Epithelial cell of esophagus (primary cell): ENCODE results near the gene RPS17.

Experiments used
- DNase-seq: peaks from one replicate; pipeline ENCODE4 v3.0.0; 2010; ENCODE audit warnings: low read depth
- H3K4me3 ChIP-seq: 2 replicates; pipeline ENCODE4 v1.5.1; 2011; ENCODE audit warnings: mild to moderate bottlenecking, low read length, control low read depth
- TF ChIP-seq, protein P1 (sequence below): IDR thresholded peaks from 2 replicates; pipeline ENCODE4 v1.5.1; 2011; ENCODE audit warnings: low read depth, mild to moderate bottlenecking, low read length, control low read depth, inconsistent platforms; ENCODE audit not compliant: insufficient read depth; ENCODE audit errors: missing control alignments

Gene RPS17

DNA sequence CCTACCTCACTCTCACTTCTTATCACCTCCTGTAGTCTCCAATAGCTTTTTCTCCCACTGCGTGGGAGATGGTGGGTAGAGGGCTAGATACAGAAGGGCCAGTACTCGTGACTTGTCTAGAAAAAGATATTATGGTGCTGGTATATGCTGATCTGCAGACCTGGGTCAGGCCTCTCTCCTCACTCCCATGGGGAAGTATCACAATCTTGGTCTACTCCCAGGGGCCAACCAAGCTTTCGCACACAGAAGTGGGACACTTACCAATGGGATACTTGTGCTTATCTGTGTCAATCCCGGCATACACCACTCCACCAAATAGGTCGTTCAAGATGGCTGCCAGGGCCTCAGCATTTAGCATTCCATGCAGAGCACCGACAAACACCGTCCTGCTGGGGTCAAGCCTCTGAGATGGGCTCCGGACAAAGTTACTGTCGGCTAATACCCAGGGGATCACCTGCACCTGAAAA is 9.0 kb upstream of the RPS17 start:
- TF ChIP-seq, protein P1, sequence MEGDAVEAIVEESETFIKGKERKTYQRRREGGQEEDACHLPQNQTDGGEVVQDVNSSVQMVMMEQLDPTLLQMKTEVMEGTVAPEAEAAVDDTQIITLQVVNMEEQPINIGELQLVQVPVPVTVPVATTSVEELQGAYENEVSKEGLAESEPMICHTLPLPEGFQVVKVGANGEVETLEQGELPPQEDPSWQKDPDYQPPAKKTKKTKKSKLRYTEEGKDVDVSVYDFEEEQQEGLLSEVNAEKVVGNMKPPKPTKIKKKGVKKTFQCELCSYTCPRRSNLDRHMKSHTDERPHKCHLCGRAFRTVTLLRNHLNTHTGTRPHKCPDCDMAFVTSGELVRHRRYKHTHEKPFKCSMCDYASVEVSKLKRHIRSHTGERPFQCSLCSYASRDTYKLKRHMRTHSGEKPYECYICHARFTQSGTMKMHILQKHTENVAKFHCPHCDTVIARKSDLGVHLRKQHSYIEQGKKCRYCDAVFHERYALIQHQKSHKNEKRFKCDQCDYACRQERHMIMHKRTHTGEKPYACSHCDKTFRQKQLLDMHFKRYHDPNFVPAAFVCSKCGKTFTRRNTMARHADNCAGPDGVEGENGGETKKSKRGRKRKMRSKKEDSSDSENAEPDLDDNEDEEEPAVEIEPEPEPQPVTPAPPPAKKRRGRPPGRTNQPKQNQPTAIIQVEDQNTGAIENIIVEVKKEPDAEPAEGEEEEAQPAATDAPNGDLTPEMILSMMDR = no peak
- H3K4me3 ChIP-seq = no peak overlapping the region
- DNase-seq = no peak

DNA sequence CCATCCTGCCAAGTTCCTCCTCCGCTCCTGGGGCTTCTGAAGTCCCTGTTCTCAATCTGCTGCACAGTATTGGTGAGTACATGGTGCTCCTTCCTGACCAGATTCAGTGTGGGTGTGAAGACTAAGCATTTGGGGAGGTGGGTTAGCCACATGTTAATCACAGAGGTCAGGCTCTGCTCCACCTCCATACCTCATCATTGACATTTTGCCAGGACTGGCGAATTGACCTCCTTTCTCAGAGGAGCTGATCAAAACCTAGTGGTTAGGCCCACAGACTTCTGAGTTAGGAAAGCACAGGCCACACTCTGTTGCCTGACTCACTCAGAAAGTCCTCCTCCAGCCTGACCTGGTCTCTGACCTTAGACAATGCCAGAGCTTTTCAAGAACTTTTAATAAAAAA is 8.4 kb upstream of the RPS17 start:
- TF ChIP-seq, protein P1 = no peak
- H3K4me3 ChIP-seq = no peak overlapping the region
- DNase-seq = no peak

DNA sequence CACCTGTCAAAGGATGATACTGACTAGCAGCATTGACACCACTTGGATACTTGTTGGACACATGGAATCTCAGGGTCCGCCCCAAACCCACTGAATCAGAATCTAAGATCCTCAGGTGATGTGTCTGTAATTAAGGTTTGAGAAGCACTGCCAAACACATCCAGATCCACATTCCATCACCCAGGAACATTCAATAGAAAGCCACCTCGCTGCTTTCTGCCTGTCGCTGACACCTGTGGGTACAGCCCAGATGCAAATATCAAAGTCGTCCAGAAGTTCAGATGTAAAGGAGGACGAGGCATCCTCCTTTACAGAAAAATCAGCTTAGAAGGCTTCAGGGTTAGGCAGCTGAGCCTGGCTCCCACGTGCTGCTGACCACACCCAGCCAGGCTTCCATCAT is 5.2 kb upstream of the RPS17 start:
- no peak for DNase-seq
- no peak overlapping the region for H3K4me3 ChIP-seq
- TF ChIP-seq, protein P1 = no peak

DNA sequence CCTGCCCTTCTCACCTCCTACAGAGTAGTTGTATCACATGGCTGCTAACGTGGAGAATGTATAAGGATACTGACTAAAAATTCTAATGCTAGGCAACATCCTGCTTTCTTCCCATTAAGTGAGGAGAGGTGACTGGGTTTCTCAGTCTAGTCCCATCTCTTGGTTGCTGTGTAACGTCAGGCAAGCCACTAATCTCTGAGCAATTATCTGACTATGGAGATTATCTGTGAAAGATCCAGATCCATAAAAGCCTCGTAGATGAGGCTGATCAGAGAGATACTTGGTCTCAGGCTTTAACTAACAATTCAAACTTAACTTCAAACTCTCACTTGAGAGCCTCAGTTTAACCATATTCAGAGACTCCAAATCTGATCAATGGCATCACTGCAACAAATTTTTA is 4.7 kb upstream of the RPS17 start:
- TF ChIP-seq, protein P1 = no peak
- no peak for DNase-seq

DNA sequence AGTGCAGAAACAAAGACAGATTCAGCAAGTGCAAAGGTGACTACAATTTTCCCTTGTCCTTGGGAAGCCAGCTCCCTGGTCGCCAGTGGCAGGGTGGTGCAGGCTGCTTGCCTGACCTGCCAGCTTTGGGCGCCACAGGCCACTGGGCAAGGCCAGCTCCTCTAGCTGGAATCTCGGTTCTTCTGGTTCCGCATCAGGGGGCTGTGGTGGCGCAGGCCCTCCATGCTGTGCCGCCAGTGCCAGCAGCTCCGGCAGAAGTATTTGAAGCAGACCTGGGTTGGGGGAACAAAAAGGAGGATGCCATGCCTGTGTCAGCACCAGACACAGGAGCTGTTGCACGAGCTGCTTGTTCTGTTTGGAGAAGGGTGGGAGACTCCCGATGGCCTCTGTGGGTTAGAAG is 4.2 kb upstream of the RPS17 start:
- TF ChIP-seq, protein P1 = no peak
- no peak for DNase-seq

More for the DNA sequence above, 4.7 kb upstream of the RPS17 start:
- no peak overlapping the region for H3K4me3 ChIP-seq

DNA sequence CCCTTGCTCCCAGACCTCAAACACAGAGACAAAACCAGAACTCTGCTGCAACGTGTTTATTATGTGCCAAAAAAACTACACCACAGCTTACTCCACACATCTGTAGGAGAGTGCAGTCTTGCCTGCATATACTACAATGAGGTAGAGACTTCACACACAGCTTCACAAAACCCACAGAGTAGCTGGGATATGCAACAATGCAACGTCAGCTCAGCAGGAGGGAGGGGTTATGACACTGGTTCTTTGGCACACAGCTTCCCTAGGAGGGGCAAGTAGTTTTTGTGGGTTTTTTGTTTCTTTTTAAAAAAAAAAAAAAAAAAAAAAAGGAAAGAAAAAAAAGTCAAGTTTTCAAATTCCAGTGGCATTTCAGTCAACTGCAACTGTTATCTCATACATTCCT is 2.9 kb upstream of the RPS17 start:
- TF ChIP-seq, protein P1 = no peak
- H3K4me3 ChIP-seq = no peak overlapping the region
- no peak for DNase-seq

More for the DNA sequence above, 4.2 kb upstream of the RPS17 start:
- H3K4me3 ChIP-seq = no peak overlapping the region

DNA sequence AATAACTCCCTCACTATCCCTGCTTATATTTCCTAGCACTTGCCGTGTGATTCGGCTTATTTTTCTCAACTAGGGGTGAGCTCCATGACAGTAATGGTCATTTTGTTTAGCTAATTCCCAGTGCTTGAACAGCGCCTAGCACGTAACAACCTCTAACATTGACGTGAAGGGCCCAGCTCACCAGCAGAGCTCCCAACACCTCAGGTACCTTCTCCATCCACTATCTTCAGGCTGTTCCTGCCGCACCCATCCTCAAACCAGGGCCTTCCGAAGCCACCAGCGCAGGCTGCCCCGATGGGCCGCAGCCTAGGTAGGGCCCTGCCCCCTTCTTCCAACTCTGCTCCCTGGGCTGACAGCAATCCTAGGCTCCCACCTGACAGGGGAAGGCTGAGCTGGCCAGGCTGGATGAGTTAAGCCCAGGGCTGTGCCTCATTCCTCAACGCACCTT is 751 bp upstream of the RPS17 start:
- peak overlapping the region; percentile 100 for H3K4me3 ChIP-seq
- DNase-seq = peak; percentile 54
- TF ChIP-seq, protein P1 = no peak
